Stimulated activated naive CD8-positive, alpha-beta T cell treated with anti-CD3 and anti-CD28 coated beads, Interleukin-15, Interleukin-2, amounts not matched to agents 100 ng/mL and 50 ng/mL, for 24 hours (primary cell): ENCODE results near the gene DES.
"Not testable (repeated sequence)": the region's sequence is repeated elsewhere in the genome, so short reads cannot be mapped to it uniquely, and the experiment has no call there.

Source experiments
- H3K27ac Mint-ChIP-seq: one replicate; pipeline ENCODE4 v1.8.0; 2021; ENCODE audit warnings: mild to moderate bottlenecking, mixed read lengths
- H3K27me3 Mint-ChIP-seq: one replicate; pipeline ENCODE4 v1.8.0; 2021; ENCODE audit warnings: mixed read lengths
- H3K36me3 Mint-ChIP-seq: one replicate; pipeline ENCODE4 v1.8.0; 2021; ENCODE audit warnings: low read depth, mixed read lengths
- H3K4me1 Mint-ChIP-seq: one replicate; pipeline ENCODE4 v1.8.0; 2021; ENCODE audit warnings: low read depth, mixed read lengths
- H3K4me3 Mint-ChIP-seq: one replicate; pipeline ENCODE4 v1.8.0; 2021; ENCODE audit warnings: mild to moderate bottlenecking, mixed read lengths
- H3K9me3 Mint-ChIP-seq: one replicate; pipeline ENCODE4 v1.8.0; 2021; ENCODE audit warnings: mixed read lengths

Gene DES

DNA sequence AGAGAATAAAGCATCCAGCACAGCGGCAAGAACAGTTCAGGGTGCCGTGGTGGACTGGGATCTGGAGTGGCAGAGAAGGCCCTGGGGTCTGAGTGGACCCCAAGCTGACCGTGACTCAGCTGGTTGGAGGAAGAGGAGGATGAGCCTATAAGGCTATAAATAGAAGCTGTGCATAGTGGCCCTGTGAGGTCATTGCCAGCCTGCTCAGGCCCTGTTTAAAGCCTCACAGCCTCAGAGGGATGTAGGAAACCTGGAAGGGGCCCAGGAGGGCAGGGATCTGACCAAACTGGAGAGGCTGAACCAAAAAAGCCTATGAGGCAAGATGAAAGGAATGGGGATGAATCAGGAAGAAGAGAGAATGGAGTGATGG is 11.3 kb upstream of the DES start:
- Mint-ChIP-seq H3K4me1 (no peaks in the 10 kb centered on the region), H3K9me3 (no peaks in the 10 kb centered on the region), H3K27me3 (no peaks in the 10 kb centered on the region), H3K4me3 (no peak overlapping the region), H3K36me3 (no peaks in the 10 kb centered on the region), H3K27ac (no peak overlapping the region)

DNA sequence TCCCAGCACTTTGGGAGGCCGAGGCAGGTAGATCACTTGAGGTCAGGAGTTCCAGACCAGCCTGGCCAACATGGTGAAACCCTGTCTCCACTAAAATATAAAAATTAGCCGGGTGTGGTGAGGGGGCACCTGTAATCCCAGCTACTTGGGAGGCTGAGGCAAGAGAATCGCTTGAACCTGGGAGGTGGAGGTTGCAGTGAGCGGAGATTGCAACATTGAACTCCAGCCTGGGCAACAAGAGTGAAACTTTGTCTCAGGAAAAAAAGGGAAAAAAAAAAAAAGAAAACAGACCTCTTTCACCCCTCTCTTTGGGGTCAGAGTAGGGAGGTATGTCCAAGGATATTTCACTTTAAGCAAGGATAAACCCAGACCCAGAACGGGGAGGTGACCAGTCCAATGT is 10.8 kb upstream of the DES start:
- not testable (repeated sequence) for H3K36me3 Mint-ChIP-seq, H3K27ac Mint-ChIP-seq, H3K9me3 Mint-ChIP-seq, H3K4me3 Mint-ChIP-seq, H3K27me3 Mint-ChIP-seq, H3K4me1 Mint-ChIP-seq

DNA sequence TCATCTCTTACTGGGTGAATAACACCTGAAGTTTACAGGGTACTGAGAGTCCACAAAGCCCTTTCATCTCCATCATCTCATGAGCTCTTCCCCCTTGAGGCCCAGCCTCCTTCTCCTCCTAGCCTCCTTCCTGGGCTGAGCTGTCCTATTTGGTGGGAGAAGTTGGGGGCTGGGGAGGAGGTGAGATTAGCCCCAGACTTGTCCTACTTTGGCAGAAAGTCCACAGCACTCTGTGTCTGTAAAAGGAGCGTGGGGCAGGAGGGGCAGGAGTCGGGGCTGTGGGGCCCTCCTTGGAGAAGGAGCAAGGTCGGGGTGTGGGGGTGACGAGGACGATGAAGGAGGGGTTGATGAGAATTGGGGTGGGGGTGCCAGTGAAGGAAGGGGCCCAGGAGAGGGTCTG is 10.0 kb upstream of the DES start:
- Mint-ChIP-seq H3K9me3 (peaks cover 3% of the 10 kb centered on the region), H3K27ac (no peak overlapping the region), H3K4me1 (no peaks in the 10 kb centered on the region), H3K27me3 (peaks cover 4% of the 10 kb centered on the region), H3K4me3 (no peak overlapping the region), H3K36me3 (no peaks in the 10 kb centered on the region)

DNA sequence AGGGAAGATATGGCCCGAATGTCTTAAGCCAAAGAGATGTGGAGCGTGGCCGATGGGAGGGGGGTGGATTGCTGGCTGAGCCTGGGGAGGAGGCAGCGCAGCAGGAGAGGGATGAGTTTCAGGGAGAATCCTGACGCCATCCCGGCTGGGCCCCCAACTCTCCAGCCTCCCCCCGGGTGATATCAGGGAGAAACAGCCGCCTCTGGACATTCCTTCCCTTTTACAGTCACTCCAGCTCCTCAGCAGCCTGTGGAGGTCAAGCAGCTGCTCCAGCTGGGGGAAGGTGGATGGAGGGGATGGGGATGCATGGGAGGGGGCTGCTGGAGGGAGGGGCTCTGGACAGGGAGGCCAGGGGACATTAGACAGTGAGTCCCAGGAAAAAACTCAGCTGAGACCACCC is 9.5 kb upstream of the DES start:
- H3K9me3 Mint-ChIP-seq: peaks cover 3% of the 10 kb centered on the region
- no peak overlapping the region for H3K27ac Mint-ChIP-seq
- H3K36me3 Mint-ChIP-seq: no peaks in the 10 kb centered on the region

DNA sequence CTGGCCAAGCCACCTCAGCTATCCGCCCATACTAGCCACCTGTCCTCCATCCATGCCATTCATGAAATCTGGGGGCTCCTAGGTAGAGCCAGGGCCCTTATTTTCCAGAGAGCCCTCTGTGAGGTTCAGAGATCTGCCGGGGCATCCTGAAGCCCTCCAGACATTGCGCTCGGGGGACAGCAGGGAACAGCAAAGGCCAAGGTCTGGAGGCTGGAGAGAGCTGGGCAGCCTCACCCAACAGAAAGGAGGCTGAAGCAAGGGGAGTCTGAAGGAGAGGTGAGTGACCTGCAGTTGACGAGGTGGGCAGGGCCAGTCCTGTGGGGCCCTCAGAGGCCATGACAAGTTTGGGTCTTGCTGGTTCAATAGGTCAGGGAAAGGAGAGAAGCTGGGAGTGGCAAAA is 8.6 kb upstream of the DES start:
- H3K9me3 Mint-ChIP-seq: peaks cover 3% of the 10 kb centered on the region
- H3K4me1 Mint-ChIP-seq: no peaks in the 10 kb centered on the region
- H3K27ac Mint-ChIP-seq: no peak overlapping the region
- H3K36me3 Mint-ChIP-seq: no peaks in the 10 kb centered on the region
- no peak overlapping the region for H3K4me3 Mint-ChIP-seq
- H3K27me3 Mint-ChIP-seq: peaks cover 12% of the 10 kb centered on the region

More for the DNA sequence above, 9.5 kb upstream of the DES start:
- Mint-ChIP-seq H3K4me3 (no peak overlapping the region), H3K4me1 (no peaks in the 10 kb centered on the region), H3K27me3 (peaks cover 8% of the 10 kb centered on the region)

DNA sequence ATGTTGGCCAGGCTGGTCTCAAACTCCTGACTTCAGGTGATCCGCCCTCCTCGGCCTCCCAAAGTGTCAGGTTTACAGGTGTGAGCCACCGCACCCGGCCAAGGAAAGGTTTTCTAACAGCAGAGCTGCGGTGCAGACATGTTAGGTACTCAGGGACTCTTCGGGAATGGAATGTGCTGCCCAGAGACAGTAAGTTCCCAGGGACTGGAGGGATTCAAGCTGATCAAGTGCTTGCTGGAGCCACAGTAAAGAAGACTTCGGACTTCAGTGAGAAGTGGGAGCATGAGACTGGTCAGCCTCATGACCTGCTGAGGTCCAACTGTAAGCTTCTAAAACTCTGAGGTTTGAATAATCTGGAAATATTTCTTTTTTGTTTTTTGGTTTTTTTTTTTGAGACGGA is 7.8 kb upstream of the DES start:
- peaks cover 3% of the 10 kb centered on the region for H3K9me3 Mint-ChIP-seq
- no peaks in the 10 kb centered on the region for H3K36me3 Mint-ChIP-seq
- no peak overlapping the region for H3K27ac Mint-ChIP-seq
- peaks cover 19% of the 10 kb centered on the region for H3K27me3 Mint-ChIP-seq
- no peak overlapping the region for H3K4me3 Mint-ChIP-seq
- no peaks in the 10 kb centered on the region for H3K4me1 Mint-ChIP-seq

DNA sequence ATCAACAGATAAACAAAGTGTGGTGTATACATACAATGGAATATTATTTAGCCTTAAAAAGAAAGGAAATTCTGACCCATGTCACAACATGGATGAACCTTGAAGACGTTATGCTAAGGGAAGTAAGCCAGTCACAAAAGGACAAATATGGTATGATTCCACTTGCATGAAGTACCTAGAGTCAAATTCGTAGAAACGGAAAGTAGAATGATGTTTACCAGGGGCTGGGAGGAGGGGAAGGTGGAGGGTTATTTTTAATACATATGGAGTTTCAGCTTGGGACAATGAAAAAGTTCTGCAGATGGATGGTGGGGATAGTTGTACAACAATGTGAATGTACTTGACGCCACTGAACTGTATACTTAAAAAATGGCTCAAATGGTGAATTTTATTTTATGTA is 3.3 kb upstream of the DES start:
- Mint-ChIP-seq H3K4me3 (no peak overlapping the region), H3K4me1 (no peaks in the 10 kb centered on the region), H3K36me3 (no peaks in the 10 kb centered on the region), H3K9me3 (peaks cover 3% of the 10 kb centered on the region), H3K27ac (no peak overlapping the region), H3K27me3 (peaks cover 33% of the 10 kb centered on the region)

DNA sequence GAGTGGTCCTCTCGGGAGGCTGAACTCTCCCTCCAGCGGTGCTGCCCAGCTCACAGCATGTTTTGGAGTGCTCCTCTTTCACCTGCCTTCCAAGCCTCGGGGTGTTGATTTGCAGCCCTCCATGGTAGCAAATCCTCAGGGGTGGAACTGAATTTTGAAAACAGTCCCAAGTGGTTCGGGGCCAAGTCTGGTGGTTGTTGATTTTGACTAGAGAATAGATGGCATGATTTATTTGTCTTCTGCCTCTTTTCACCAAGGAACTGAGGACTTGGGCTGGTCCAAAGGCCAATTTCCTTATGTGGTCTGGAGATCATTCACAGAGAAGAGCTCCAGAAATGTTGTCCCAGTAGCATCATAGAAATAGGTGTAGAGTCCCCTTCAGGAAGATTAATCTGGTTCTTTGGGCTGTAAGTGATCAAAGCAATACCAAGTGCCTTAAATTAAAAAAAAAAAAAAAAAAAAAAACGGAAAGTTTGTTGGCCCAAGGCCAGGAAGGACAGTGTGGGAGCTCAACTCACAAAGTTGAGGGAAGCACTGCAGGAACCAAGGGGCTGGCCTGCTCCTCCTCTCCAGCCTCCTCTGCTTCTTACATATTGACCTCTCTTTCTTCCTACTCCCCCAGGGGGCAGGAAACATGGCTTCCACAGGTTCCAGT is 2.5 kb upstream of the DES start:
- no peak overlapping the region for H3K4me3 Mint-ChIP-seq
- peaks cover 3% of the 10 kb centered on the region for H3K9me3 Mint-ChIP-seq
- peaks cover 38% of the 10 kb centered on the region for H3K27me3 Mint-ChIP-seq
- H3K4me1 Mint-ChIP-seq: no peaks in the 10 kb centered on the region
- H3K27ac Mint-ChIP-seq: no peak overlapping the region
- H3K36me3 Mint-ChIP-seq: no peaks in the 10 kb centered on the region

DNA sequence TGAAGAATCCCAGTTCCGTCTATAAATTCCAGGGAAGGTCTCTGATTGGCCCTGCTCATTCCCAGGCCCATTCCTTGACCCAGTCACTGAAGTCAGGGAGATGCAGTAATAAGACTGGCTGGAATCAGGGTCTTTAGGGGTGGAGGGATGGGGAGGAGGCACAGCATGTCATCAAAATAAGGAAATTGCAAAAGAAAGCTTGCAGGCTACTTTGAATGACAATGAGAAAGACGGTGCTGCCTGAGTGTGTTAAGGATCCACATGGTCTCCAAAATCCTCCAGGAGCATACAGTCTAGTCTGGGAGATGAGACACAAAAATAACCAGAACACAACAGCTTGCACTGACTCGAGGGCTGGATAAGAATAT is 2.0 kb upstream of the DES start:
- Mint-ChIP-seq H3K4me3 (no peak overlapping the region), H3K27ac (no peak overlapping the region), H3K9me3 (peaks cover 3% of the 10 kb centered on the region), H3K36me3 (no peaks in the 10 kb centered on the region), H3K4me1 (no peaks in the 10 kb centered on the region), H3K27me3 (peaks cover 38% of the 10 kb centered on the region)

DNA sequence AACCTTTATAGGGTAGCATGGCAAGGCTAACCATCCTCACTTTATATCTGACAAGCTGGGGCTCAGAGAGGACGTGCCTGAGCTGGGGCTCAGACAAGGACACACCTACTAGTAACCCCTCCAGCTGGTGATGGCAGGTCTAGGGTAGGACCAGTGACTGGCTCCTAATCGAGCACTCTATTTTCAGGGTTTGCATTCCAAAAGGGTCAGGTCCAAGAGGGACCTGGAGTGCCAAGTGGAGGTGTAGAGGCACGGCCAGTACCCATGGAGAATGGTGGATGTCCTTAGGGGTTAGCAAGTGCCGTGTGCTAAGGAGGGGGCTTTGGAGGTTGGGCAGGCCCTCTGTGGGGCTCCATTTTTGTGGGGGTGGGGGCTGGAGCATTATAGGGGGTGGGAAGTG is 1.2 kb upstream of the DES start:
- Mint-ChIP-seq H3K9me3 (peaks cover 3% of the 10 kb centered on the region), H3K36me3 (no peaks in the 10 kb centered on the region), H3K27me3 (peaks cover 38% of the 10 kb centered on the region), H3K27ac (no peak overlapping the region), H3K4me3 (no peak overlapping the region), H3K4me1 (no peaks in the 10 kb centered on the region)

DNA sequence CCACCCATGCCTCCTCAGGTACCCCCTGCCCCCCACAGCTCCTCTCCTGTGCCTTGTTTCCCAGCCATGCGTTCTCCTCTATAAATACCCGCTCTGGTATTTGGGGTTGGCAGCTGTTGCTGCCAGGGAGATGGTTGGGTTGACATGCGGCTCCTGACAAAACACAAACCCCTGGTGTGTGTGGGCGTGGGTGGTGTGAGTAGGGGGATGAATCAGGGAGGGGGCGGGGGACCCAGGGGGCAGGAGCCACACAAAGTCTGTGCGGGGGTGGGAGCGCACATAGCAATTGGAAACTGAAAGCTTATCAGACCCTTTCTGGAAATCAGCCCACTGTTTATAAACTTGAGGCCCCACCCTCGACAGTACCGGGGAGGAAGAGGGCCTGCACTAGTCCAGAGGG is 803 bp upstream of the DES start:
- peaks cover 36% of the 10 kb centered on the region for H3K27me3 Mint-ChIP-seq
- H3K9me3 Mint-ChIP-seq: peaks cover 3% of the 10 kb centered on the region
- H3K27ac Mint-ChIP-seq: no peak overlapping the region
- H3K36me3 Mint-ChIP-seq: no peaks in the 10 kb centered on the region
- H3K4me3 Mint-ChIP-seq: no peak overlapping the region
- H3K4me1 Mint-ChIP-seq: no peaks in the 10 kb centered on the region

DNA sequence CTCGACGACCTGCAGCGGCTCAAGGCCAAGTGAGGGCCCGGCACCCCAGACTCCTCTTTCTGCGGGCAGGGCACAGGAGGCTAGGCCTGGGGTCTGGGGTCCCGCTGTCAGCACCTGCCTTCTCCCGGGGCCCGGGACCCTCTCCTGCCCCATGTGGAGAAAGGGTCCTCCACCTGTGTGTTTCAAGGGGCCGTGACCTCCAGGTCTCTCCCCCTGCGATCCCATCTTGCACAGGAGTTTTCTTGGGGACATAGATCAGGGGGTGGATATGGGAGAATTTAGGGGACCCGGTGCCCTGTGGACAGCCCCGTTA is 791 bp downstream of the DES start:
- Mint-ChIP-seq H3K9me3 (no peaks in the 10 kb centered on the region), H3K4me1 (no peaks in the 10 kb centered on the region), H3K27ac (no peak overlapping the region), H3K27me3 (peaks cover 27% of the 10 kb centered on the region), H3K4me3 (no peak overlapping the region), H3K36me3 (no peaks in the 10 kb centered on the region)

DNA sequence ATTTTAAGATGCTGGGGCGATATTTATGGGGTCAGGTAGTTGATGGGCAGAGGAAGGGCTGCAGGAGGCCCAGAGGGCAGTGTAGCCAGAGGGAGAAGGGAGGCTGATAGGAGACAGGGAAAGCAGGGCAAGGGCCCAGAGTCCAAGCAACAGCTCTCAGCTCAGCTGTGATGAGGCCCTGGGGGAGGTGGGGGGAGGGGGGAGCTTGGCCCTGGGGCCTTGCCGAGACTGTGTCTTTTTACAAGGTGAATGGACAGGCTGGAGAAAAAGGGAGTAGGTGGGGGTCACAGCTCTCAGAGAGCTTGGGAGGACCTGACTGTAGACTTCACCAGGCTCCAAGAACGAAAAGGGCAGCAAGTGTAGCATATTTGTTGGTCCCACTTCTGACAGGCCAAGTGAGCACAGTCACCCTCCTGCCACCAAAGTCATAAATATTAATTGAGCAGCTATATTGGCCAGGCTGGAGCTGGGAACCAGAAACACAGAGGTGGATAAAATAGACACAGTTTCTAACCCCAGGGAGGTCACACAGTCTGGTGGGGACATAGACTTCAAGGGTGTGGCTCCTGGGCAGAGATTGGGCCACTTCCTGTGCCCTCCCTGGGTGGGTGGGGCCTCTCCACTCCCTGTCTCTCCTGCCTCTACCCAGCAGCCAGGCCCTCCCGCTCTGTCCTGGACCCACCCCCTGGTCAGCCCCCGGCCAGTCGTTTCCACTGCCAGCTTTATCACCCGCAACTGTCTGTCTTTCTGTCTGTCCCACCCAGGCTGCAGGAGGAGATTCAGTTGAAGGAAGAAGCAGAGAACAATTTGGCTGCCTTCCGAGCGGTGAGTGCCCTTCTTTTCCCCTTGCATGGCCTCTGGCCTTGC is 1.4 kb downstream of the DES start:
- Mint-ChIP-seq H3K4me3 (no peak overlapping the region), H3K36me3 (no peaks in the 10 kb centered on the region), H3K27ac (no peak overlapping the region), H3K4me1 (no peaks in the 10 kb centered on the region), H3K9me3 (no peaks in the 10 kb centered on the region), H3K27me3 (peaks cover 27% of the 10 kb centered on the region)

DNA sequence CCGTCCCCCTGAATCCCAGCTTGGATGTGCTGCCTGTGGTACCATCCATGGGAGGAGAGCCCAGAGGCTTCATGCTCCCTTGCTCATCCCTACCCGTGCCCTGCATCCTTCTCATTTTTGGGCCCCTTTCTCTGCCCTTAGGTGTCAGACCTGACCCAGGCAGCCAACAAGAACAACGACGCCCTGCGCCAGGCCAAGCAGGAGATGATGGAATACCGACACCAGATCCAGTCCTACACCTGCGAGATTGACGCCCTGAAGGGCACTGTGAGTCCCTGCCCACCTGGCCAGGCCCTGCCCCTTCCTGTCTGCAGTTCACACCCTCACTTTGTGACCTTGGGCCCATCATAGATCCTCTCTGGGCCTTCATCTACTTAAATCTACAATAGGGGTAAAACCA is 2.5 kb downstream of the DES start:
- Mint-ChIP-seq H3K36me3 (no peaks in the 10 kb centered on the region), H3K4me1 (no peaks in the 10 kb centered on the region), H3K27ac (no peak overlapping the region), H3K27me3 (peaks cover 17% of the 10 kb centered on the region), H3K4me3 (no peak overlapping the region), H3K9me3 (no peaks in the 10 kb centered on the region)

DNA sequence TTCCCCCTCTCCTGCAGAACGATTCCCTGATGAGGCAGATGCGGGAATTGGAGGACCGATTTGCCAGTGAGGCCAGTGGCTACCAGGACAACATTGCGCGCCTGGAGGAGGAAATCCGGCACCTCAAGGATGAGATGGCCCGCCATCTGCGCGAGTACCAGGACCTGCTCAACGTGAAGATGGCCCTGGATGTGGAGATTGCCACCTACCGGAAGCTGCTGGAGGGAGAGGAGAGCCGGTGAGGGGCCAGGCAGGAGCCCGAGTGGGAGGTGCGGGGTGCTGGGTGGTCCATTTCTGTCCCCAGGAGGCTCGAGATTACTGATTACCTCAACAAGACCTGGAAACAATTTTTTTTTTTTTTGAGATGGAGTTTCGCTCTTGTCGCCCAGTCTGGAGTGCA is 3.1 kb downstream of the DES start:
- no peaks in the 10 kb centered on the region for H3K36me3 Mint-ChIP-seq
- no peaks in the 10 kb centered on the region for H3K9me3 Mint-ChIP-seq
- H3K27me3 Mint-ChIP-seq: peaks cover 12% of the 10 kb centered on the region
- no peaks in the 10 kb centered on the region for H3K4me1 Mint-ChIP-seq
- H3K27ac Mint-ChIP-seq: no peak overlapping the region
- H3K4me3 Mint-ChIP-seq: no peak overlapping the region

DNA sequence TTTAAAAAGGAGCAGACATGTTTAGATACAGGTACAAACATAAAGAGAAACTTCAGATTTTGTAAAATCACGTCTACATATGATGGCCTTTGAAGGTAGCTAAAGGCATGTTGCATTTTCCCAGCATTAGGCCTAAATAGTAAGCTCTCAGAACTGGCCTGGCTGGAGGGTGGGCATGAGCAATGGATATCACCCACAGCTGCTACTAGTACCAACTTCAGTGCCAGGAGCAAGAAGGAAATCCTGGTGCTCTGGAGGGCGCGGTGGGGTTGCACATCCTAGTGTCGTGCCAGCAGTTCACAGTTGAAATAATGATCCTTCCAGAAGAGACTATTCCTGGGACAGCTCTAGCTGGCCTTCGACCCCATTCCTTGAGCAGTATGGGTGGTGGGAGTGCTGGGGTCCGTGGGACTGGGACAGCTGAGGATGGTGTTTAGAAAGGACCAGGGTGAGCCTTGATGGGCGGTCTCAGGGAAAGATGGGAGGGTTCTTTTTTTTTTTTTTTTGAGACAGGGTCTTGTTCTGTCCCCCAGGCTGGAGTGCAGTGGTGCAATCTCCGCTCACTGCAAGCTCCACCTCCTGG is 4.9 kb downstream of the DES start:
- Mint-ChIP-seq H3K27ac (no peak overlapping the region), H3K27me3 (peaks cover 12% of the 10 kb centered on the region), H3K4me1 (no peaks in the 10 kb centered on the region), H3K4me3 (no peak overlapping the region), H3K9me3 (no peaks in the 10 kb centered on the region), H3K36me3 (no peaks in the 10 kb centered on the region)
